NCI-H446 treated with DMSO at 0.1 percent for 48 hours (cell line): Measurements from ENCODE around the gene MAD1L1.

Experiments
- DNase-seq: peaks from one replicate; lab custom pipeline; 2025; lab: John Stamatoyannopoulos, UW

MAD1L1 gene

DNA sequence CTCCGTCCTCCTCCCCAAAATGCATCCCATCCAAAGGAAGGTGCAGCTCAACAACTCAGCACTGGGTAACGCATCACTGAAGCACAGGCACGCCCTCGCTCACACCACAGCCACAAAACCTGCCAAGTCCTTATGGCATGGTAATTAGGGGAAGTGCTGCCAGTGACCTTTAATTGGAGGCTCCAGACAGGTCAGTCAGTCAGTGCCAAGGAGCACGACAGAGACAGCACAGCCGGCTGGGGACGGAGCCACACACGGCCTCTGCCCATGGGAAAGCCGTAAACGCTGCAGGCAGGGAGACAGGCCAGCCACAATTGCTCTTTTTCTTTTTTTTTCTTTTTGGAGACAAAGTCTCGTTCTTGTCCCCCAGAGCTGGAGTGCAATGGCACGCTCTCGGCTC, 146.5 kb downstream of the MAD1L1 start:
- no peak for DNase-seq

GRCh38 chr7:2085804-2086203, 146.9 kb downstream of the MAD1L1 start:
- no peak for DNase-seq

- DNase-seq = no peak
Measured at GRCh38 chr7:2084781-2085505, 147.8 kb downstream of the MAD1L1 start.

DNA sequence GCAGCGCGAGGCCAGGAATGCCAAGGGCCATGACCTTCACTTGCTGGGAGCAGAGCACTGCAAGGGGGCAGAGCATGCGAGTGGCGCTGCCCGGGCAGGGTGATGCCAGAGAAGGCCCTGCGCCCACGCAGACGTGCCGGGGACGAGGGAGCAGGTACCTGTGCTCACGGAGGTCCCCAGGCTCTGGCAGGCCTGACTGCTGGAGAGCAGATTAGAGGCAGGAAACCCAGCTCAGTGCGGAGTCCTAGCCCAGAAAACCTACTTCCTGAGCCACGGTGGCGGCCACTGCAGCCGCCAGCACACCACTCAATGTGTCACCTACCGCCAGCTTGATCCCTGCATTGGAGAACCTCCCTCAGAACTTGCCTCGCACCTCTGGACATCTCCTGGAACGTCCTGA, 148.4 kb downstream of the MAD1L1 start:
- DNase-seq = no peak

DNA sequence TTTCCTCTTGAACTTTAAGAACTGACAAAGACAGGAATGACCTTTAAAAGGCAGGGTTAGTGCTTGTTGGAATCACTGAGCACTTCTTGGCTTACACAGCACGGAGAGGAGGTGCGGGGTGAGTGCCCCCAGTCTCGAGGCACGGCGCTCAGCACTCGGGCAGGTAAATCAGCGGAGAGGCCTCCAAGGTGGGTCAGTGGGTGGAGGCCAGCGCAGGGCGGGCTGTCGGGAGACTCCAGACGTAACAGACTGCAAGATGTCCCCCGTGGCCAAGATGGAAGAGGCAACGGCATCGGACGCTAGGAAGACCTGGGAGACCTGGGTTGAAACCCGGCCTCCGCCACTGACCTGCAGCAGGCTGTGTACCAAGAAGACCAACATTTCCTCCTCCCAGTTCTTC, 149.4 kb downstream of the MAD1L1 start:
- no peak for DNase-seq

DNA sequence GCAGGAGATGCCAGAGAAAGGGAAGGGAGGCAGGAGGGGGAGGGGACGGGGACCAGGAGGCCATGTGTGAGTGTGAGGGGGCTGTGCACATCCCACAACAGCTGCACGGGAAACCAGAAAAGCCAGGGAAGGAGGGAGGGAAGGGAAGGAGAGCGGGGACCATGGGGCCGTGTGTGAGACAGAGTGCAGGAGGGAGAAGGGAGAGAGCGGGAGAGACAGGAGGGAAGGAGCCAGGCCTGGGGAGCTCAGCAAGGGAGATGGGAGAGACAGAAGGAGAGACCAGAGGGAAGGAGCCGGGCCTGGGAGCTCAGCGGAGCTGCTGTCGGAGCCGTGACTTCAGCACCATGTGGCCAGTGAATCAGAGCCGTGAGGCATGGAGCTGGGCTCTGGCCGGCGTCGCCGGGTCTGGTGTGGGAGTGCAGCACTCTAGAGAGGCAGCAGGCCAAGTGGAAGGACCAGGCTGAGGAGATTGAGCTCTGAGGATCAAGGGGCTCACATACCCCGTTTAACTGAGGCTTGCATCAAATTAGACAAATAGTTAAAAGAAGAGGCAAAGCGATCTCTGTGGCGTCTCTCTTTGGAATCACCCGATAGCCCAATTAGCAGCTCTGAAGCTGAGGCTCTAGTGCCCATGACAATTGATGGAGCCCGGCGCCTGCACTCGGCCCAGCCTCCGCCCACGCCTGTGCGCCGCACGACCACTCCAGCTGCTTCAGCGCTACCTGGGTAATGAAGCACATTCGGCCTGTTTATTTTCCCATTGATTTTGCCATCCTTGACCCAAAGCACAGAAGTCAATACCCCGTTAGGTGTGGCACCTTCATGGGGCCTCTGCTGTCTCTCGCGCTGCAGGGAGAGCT, 150.4 kb downstream of the MAD1L1 start:
- no peak for DNase-seq

DNA sequence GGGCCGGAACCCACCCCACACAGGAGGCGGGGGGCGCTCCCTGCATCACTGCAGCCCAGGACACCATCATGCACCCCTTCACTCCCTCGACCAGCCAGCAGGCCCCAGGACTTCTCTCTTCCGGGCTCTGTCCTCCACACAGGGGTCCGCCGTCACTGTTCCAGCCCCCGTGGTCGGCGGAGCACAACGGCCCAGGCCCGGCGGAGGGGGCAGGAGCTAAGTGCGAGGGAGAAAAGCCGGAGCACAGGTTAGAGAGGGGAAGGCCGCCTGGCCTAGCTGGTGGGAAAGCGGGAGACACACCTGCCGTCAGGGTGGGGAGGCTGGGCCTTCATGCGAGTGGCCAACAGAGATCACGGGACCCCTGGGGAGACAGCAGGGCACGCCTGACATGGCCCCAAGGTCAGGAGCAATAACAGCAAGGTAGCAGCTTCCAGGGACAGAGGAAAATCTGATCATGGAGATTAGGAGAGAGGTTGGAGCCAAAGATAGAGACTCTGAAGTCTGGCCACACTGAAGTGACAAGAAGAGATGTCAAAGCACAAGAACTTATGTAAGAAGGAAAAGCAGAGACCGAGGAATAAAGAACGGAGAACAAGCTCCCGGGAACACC, 151.1 kb downstream of the MAD1L1 start:
- no peak for DNase-seq

DNA sequence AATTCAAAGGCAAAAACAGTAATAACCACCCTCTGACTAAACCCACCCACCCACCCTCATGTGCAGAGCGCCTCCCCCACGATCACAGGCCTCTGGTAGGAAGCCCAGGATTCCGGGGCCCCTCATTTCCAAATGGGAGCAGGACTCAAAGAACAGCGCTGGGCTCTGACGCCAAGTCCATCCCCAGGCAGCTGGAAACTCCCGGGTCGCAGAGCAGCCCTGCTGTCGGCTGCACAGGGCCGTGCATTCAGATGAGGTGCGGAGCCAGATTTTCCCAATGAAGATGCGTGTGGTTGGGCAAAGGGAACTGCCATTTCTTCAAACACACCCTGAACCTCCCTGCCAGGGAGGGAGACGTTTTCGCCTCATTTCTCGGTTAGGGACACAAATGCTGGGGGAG, 152.3 kb downstream of the MAD1L1 start:
- DNase-seq = no peak

- no peak for DNase-seq
Measured at GRCh38 chr7:2080060-2080387, 152.7 kb downstream of the MAD1L1 start.

- no peak for DNase-seq
Measured at GRCh38 chr7:2079332-2080059, 153.2 kb downstream of the MAD1L1 start.

- no peak for DNase-seq
Measured at GRCh38 chr7:2078899-2079298, 153.8 kb downstream of the MAD1L1 start.

GRCh38 chr7:2076649-2077064, 156.1 kb downstream of the MAD1L1 start:
- DNase-seq = no peak

DNA sequence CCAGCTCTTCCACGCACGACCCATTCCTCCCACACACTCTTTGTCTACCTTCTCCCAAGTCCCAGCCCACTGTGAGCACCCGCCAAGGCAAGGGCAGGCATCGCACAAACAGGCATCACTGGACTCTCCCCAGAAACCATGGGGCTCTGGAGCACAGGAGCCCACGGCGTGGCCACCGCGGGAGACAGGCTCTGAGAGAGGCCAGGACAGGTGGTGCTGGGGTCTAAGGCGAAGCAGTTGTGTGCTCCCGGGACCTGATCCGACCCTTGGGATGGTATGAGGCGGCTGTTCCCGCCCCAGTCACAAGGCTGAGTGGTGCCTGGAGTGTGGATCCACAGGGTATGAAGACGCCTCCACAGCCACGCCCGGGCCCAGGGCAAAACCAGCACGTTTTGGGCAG, 156.9 kb downstream of the MAD1L1 start:
- DNase-seq = no peak

DNA sequence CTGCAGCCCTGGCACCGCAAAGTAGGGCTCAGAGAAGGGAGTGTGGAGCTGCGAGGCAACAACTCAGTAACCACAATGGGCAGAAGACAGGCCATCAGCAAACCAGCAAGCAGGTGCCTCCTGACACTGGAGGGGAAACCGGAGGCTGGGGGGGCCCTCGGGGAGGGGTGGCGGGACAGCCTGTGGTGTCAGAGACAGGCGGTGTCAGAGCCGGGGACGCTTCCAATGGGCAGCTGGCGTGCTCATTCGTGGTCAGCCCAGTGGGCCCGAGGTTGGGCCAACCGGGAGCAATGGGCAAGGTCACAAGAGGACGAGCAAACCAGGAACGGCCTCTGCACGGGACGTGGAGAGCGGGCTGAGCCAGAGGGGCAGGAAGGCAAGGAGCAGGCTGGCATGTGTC, 158.1 kb downstream of the MAD1L1 start:
- no peak for DNase-seq

GRCh38 chr7:2072798-2073197, 159.9 kb downstream of the MAD1L1 start:
- DNase-seq = no peak

DNA sequence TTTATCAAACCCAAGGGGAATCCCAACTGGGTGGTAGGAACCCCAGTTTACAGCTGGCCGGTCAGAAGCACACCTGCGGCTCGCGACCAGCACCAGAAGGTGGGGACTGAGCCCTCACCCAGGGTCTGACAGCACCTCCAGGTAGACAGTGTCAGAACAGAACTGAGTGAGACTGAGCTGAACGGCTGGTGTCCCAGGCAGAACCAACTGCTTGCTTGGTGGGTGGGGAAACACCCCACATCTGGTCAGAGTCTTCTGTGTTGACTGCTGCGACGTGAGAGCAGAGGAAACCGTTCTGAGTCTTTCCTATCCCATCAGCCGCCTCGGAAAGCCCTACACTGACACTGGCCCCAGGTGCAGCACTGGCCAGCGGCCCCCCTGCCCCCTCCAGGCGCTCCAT, 160.7 kb downstream of the MAD1L1 start:
- DNase-seq = no peak

GRCh38 chr7:2071133-2071832, 161.5 kb downstream of the MAD1L1 start:
- DNase-seq = no peak

GRCh38 chr7:2070151-2070763, 162.5 kb downstream of the MAD1L1 start:
- DNase-seq = no peak

GRCh38 chr7:2069472-2069860, 163.3 kb downstream of the MAD1L1 start:
- no peak for DNase-seq

GRCh38 chr7:2068693-2069471, 163.9 kb downstream of the MAD1L1 start:
- no peak for DNase-seq
